ENCODE results near the gene SPACA4.

- TF ChIP-seq CTCF (optimal IDR thresholded peaks at IDR 0.05 in 1 of 3, IDR thresholded peaks at IDR 0.05 in 1 of 3, conservative IDR thresholded peaks at IDR 0.05 in 1 of 3; ENCODE audit: extremely low read depth in 1 of 3, insufficient read depth in 2 of 3, low read length in 3 of 3) (no peak), EZH2 (IDR thresholded peaks at IDR 0.05; ENCODE audit: low read length) (no peak)
Measured at GRCh38 chr19:48642862-48643261, 36.3 kb downstream of the SPACA4 start.
